ENCODE results near the gene TMA16. TPM values are rescaled to one million over a fixed set of nuclear protein-coding genes. Genes with fewer than 3 reads are reported as not detected.

Gene TMA16
- total and polyA plus RNA-seq, 2 of the 13 experiments (the other 11 are each of a cell fraction or from before 2014, with no cell fraction given) = 8.1 to 52.5 TPM

GRCh38 chr4:163494360-163495241 is at the start of gene TMA16 (continued):
- TF ChIP-seq, protein P1, sequence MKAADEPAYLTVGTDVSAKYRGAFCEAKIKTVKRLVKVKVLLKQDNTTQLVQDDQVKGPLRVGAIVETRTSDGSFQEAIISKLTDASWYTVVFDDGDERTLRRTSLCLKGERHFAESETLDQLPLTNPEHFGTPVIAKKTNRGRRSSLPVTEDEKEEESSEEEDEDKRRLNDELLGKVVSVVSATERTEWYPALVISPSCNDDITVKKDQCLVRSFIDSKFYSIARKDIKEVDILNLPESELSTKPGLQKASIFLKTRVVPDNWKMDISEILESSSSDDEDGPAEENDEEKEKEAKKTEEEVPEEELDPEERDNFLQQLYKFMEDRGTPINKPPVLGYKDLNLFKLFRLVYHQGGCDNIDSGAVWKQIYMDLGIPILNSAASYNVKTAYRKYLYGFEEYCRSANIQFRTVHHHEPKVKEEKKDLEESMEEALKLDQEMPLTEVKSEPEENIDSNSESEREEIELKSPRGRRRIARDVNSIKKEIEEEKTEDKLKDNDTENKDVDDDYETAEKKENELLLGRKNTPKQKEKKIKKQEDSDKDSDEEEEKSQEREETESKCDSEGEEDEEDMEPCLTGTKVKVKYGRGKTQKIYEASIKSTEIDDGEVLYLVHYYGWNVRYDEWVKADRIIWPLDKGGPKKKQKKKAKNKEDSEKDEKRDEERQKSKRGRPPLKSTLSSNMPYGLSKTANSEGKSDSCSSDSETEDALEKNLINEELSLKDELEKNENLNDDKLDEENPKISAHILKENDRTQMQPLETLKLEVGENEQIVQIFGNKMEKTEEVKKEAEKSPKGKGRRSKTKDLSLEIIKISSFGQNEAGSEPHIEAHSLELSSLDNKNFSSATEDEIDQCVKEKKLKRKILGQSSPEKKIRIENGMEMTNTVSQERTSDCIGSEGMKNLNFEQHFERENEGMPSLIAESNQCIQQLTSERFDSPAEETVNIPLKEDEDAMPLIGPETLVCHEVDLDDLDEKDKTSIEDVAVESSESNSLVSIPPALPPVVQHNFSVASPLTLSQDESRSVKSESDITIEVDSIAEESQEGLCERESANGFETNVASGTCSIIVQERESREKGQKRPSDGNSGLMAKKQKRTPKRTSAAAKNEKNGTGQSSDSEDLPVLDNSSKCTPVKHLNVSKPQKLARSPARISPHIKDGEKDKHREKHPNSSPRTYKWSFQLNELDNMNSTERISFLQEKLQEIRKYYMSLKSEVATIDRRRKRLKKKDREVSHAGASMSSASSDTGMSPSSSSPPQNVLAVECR (CRISPR knock-in tag; IDR thresholded peaks at IDR 0.05; ENCODE audit: borderline replicate concordance) = peak; percentile 97
- TF ChIP-seq GATA4 (IDR thresholded peaks at IDR 0.05; ENCODE audit: borderline replicate concordance, low read depth) (peak; percentile 14; the same call in 1 of the 2 replicates), ZUFSP (CRISPR knock-in tag; IDR thresholded peaks at IDR 0.05; ENCODE audit: borderline replicate concordance) (no peak), CENPT (CRISPR knock-in tag; IDR thresholded peaks at IDR 0.05; ENCODE audit: low read depth) (peak; percentile 61; the same call in 1 of the 2 replicates), NR2F1 (CRISPR knock-in tag; IDR thresholded peaks at IDR 0.05) (no peak), SKI (IDR thresholded peaks at IDR 0.05; ENCODE audit: partially characterized antibody) (peak; percentile 37), DR1 (CRISPR knock-in tag; IDR thresholded peaks at IDR 0.05) (peak; percentile 90), ZNF552 (CRISPR knock-in tag; IDR thresholded peaks at IDR 0.05; ENCODE audit: borderline replicate concordance) (peak; percentile 81; the same call in 1 of the 2 replicates), MLX (CRISPR knock-in tag; IDR thresholded peaks at IDR 0.05) (peak; percentile 74; the same call in 1 of the 2 replicates), NFIC (IDR thresholded peaks at IDR 0.05; ENCODE audit: low read length) (no peak; the same call in 1 of the 2 replicates), ATRX (CRISPR knock-in tag; IDR thresholded peaks at IDR 0.05; ENCODE audit: borderline replicate concordance) (no peak), ZBTB4 (CRISPR knock-in tag; IDR thresholded peaks at IDR 0.05; ENCODE audit: borderline replicate concordance) (peak; percentile 81; the same call in 1 of the 2 replicates), ISX (CRISPR knock-in tag; conservative IDR thresholded peaks at IDR 0.05) (no peak; the same call in 1 of the 2 replicates), PREB (CRISPR knock-in tag; IDR thresholded peaks at IDR 0.05) (no peak)
- TF ChIP-seq, protein P2, sequence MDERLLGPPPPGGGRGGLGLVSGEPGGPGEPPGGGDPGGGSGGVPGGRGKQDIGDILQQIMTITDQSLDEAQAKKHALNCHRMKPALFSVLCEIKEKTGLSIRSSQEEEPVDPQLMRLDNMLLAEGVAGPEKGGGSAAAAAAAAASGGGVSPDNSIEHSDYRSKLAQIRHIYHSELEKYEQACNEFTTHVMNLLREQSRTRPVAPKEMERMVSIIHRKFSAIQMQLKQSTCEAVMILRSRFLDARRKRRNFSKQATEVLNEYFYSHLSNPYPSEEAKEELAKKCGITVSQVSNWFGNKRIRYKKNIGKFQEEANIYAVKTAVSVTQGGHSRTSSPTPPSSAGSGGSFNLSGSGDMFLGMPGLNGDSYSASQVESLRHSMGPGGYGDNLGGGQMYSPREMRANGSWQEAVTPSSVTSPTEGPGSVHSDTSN (CRISPR knock-in tag; IDR thresholded peaks at IDR 0.05) = no peak

Measured in HepG2 (cell line).